ENCODE data around the gene SETD1B. TPM values are rescaled to one million over a fixed set of nuclear protein-coding genes. Genes with fewer than 3 reads are reported as not detected.
"Not testable (repeated sequence)": the region's sequence is repeated elsewhere in the genome, so short reads cannot be mapped to it uniquely, and the experiment has no call there.

Gene SETD1B
- total and polyA plus RNA-seq, 9 donors, result 6.2 to 44.6 (median 28.6) TPM

DNA sequence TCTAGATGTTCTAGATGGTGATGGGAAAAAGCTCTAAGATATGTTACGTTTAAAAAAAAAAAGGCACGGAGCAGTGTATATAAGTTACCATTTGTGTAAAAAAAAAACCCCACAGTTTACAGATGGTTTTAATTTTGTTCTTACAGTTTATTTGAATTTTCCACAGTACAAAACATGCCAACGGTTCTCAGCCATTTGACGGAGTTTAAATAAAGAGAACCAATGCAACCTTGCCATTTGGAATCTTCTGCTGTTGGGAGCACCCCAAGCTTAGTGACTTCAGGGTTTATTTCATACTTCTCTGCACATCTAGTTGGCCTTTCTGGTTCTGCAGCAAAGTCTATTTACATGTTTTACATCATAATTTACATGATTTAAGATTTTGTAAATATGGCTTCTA lies 62.5 kb downstream of the SETD1B start:
- Histone ChIP-seq H3K36me3 (no peaks in the 10 kb centered on the region), H3K4me1 (ENCODE audit: insufficient read depth) (no peaks in the 10 kb centered on the region), H3K4me3 (no peak overlapping the region), H3K27me3 (no peaks in the 10 kb centered on the region), H3K9me3 (no peaks in the 10 kb centered on the region), H3K27ac (no peak overlapping the region)
- no peak for DNase-seq
- TF ChIP-seq POLR2A (IDR thresholded peaks at IDR 0.05), result no peak
- no peak for TF ChIP-seq CTCF (IDR thresholded peaks at IDR 0.05)
- TF ChIP-seq EP300 (IDR thresholded peaks at IDR 0.05), result no peak
- intact Hi-C loops (cut with DNase I), result no loop called here
- WGBS, 3 donors, result 53 to 62% (median 59%) methylated on average over 4 of the region's 4 CpGs

DNA sequence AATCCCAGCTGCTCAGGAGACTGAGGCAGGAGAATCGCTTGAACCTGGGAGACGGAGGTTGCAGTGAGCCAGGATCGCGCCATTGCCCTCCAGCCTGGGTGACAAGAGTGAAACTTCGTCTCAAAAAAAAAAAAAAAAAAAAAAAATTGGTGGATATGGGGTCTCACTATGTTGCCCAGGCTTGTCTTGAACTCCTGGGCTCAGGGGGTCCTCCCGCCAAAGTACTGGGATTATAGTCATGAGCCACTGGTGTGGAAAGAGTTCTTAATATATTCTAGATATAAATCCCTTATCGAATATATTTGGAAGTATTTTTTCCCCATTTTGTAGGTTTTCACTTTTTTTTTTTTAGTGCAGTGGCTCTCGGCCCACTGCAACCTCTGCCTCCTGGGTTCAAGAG lies 65.4 kb downstream of the SETD1B start:
- intact Hi-C loops (cut with DNase I); DNase-seq; H3K9me3 ChIP-seq; H3K36me3 ChIP-seq; H3K4me3 ChIP-seq; H3K27ac ChIP-seq; H3K27me3 ChIP-seq; H3K4me1 ChIP-seq (ENCODE audit: insufficient read depth): not testable (repeated sequence)
- WGBS, 3 donors, result 90 to 94% (median 92%) methylated on average over 8 of the region's 8 CpGs

GRCh38 chr12:121871467-121871866 lies 67.7 kb downstream of the SETD1B start:
- TF ChIP-seq EP300 (IDR thresholded peaks at IDR 0.05), result no peak
- no peak for TF ChIP-seq CTCF (IDR thresholded peaks at IDR 0.05)
- TF ChIP-seq POLR2A (IDR thresholded peaks at IDR 0.05), result no peak
- no peaks in the 10 kb centered on the region for H3K4me1 ChIP-seq (ENCODE audit: insufficient read depth)
- no peaks in the 10 kb centered on the region for H3K27me3 ChIP-seq
- H3K4me3 ChIP-seq, result no peak overlapping the region
- no peaks in the 10 kb centered on the region for H3K9me3 ChIP-seq
- DNase-seq, result no peak
- 73 to 89% (median 75%) methylated on average over 3 of the region's 3 CpGs for WGBS, 3 donors
- no peaks in the 10 kb centered on the region for H3K36me3 ChIP-seq
- no peak overlapping the region for H3K27ac ChIP-seq
- intact Hi-C loops (cut with DNase I), result loop anchor here in 1 of 4 donors (10.0 kb wide), 1 partner anchor 47 kb away; no protein-coding TSS in a partner anchor

DNA sequence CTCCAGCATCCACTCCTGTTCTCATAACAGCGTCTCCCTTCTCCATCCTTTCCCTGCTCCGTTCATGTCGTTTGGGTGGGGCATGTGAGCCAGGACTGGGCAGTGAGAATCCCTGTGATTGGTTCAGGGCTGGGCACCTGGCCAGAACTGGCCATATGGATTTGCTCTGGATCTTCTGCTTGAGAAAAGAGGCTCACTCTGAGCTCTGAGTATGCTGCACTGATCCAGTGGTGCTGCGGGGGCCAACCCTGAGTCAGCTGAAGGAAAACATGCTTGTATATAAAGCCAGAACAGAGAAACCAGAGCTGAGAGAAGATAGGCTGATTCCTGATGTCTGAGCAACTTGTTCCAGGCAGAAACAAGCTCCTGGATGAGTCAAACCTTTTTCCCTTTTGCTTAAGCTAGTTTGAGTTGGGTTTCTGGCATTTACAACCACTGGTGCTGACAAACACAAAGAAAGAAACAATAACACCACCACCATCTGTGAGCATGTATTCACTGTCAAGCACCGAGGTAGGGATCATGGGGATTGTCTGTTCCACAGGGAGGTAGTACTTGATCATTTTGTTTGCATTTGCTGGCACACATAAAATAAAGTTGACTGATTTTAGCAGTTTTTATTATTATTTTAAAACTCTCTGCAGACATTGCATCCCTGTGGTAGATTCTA lies 68.9 kb downstream of the SETD1B start:
- Histone ChIP-seq H3K36me3 (no peaks in the 10 kb centered on the region), H3K27ac (no peak overlapping the region), H3K4me3 (no peak overlapping the region), H3K27me3 (no peaks in the 10 kb centered on the region), H3K4me1 (ENCODE audit: insufficient read depth) (no peaks in the 10 kb centered on the region), H3K9me3 (no peaks in the 10 kb centered on the region)
- TF ChIP-seq EP300 (IDR thresholded peaks at IDR 0.05), result no peak
- no peak for TF ChIP-seq POLR2A (IDR thresholded peaks at IDR 0.05)
- no peak for TF ChIP-seq CTCF (IDR thresholded peaks at IDR 0.05)
- intact Hi-C loops (cut with DNase I), result loop anchor here in 1 of 4 donors (10.0 kb wide), 1 partner anchor 48 kb away; no protein-coding TSS in a partner anchor
- WGBS, 3 donors, result 8 to 9% (median 8%) methylated on average over 5 of the region's 5 CpGs
- peak; percentile 43 to 83 (median 66) for DNase-seq

- H3K36me3 ChIP-seq, result no peaks in the 10 kb centered on the region
- TF ChIP-seq POLR2A (IDR thresholded peaks at IDR 0.05), result no peak
- TF ChIP-seq CTCF (IDR thresholded peaks at IDR 0.05), result no peak
- no peak for TF ChIP-seq EP300 (IDR thresholded peaks at IDR 0.05)
- intact Hi-C loops (cut with DNase I), result loop anchor here in 1 of 4 donors (10.0 kb wide), 1 partner anchor 48 kb away; no protein-coding TSS in a partner anchor
- H3K4me3 ChIP-seq, result no peak overlapping the region
- no peaks in the 10 kb centered on the region for H3K27me3 ChIP-seq
- no peak overlapping the region for H3K27ac ChIP-seq
- no peaks in the 10 kb centered on the region for H3K9me3 ChIP-seq
- no peak for DNase-seq
- H3K4me1 ChIP-seq (ENCODE audit: insufficient read depth), result no peaks in the 10 kb centered on the region
- 83 to 89% (median 86%) methylated on average over 6 of the region's 6 CpGs for WGBS, 3 donors
Observed at GRCh38 chr12:121873216-121873569, 69.4 kb downstream of the SETD1B start.
